ENCODE measurements around the gene SCYL3. TPM values are rescaled to one million over a fixed set of nuclear protein-coding genes. Genes with fewer than 3 reads are reported as not detected.

Gene SCYL3
- total and polyA plus RNA-seq, 4 donors = 2.4 to 11.9 (median 6.1) TPM

- H3K4me1 ChIP-seq (ENCODE audit: control insufficient read depth in 1 of 2, insufficient read depth in 2 of 2, low read length in 2 of 2) = peaks cover 0 to 6% of the 10 kb centered on the region in 2 donors
- DNase-seq (peak in 1 of 2 donors; percentile 66), ATAC-seq (ENCODE audit: low FRiP score) (peak; percentile 42)
- intact Hi-C loops (cut with DNase I) = no loop called here
- peaks cover 2 to 3% of the 10 kb centered on the region in 2 donors for H3K36me3 ChIP-seq (ENCODE audit: control insufficient read depth in 1 of 2, insufficient read depth in 2 of 2, low read length in 1 of 2)
- no peaks in the 10 kb centered on the region for H3K9me3 ChIP-seq (ENCODE audit: control insufficient read depth, low read length)
- peak overlapping the region; percentile 84 to 91 for H3K4me3 ChIP-seq (ENCODE audit: low read length in 2 of 2)
- no peaks in the 10 kb centered on the region for H3K27me3 ChIP-seq (ENCODE audit: control insufficient read depth in 1 of 2, insufficient read depth in 2 of 2, low read length in 1 of 2)
- peak overlapping the region; percentile 68 to 96 for H3K27ac ChIP-seq (ENCODE audit: low read depth in 1 of 2, low read length in 2 of 2)
- 1% methylated on average over 45 to 51 of the region's 51 CpGs for WGBS, 2 donors
These were observed 610 bp downstream of the SCYL3 start for GRCh38 chr1:169892927-169893644.

GRCh38 chr1:169892176-169892926 is 1.3 kb downstream of the SCYL3 start:
- intact Hi-C loops (cut with DNase I) = no loop called here
- H3K4me1 ChIP-seq (ENCODE audit: control insufficient read depth in 1 of 2, insufficient read depth in 2 of 2, low read length in 2 of 2) = peaks cover 0 to 6% of the 10 kb centered on the region in 2 donors
- no peak overlapping the region for H3K27ac ChIP-seq (ENCODE audit: low read depth in 1 of 2, low read length in 2 of 2)
- H3K27me3 ChIP-seq (ENCODE audit: control insufficient read depth in 1 of 2, insufficient read depth in 2 of 2, low read length in 1 of 2) = no peaks in the 10 kb centered on the region
- WGBS, 2 donors = 64 to 65% methylated on average over 8 of the region's 8 CpGs
- DNase-seq (no peak), ATAC-seq (ENCODE audit: low FRiP score) (no peak)
- no peaks in the 10 kb centered on the region for H3K9me3 ChIP-seq (ENCODE audit: control insufficient read depth, low read length)
- H3K36me3 ChIP-seq (ENCODE audit: control insufficient read depth in 1 of 2, insufficient read depth in 2 of 2, low read length in 1 of 2) = peaks cover 2 to 4% of the 10 kb centered on the region in 2 donors
- H3K4me3 ChIP-seq (ENCODE audit: low read length in 2 of 2) = peak overlapping the region; percentile 84 to 91

- no peaks in the 10 kb centered on the region for H3K9me3 ChIP-seq (ENCODE audit: control insufficient read depth, low read length)
- no peak overlapping the region for H3K4me3 ChIP-seq (ENCODE audit: low read length in 2 of 2)
- peaks cover 2 to 4% of the 10 kb centered on the region in 2 donors for H3K36me3 ChIP-seq (ENCODE audit: control insufficient read depth in 1 of 2, insufficient read depth in 2 of 2, low read length in 1 of 2)
- no peak for ATAC-seq (ENCODE audit: low FRiP score)
- no peak overlapping the region for H3K27ac ChIP-seq (ENCODE audit: low read depth in 1 of 2, low read length in 2 of 2)
- WGBS, 2 donors = 59% methylated on average over 2 of the region's 2 CpGs
- H3K27me3 ChIP-seq (ENCODE audit: control insufficient read depth in 1 of 2, insufficient read depth in 2 of 2, low read length in 1 of 2) = no peaks in the 10 kb centered on the region
- no peak for DNase-seq
- H3K4me1 ChIP-seq (ENCODE audit: control insufficient read depth in 1 of 2, insufficient read depth in 2 of 2, low read length in 2 of 2) = peaks cover 0 to 6% of the 10 kb centered on the region in 2 donors
- intact Hi-C loops (cut with DNase I) = no loop called here
These were observed 2.2 kb downstream of the SCYL3 start for GRCh38 chr1:169891539-169891885.

GRCh38 chr1:169890761-169891538 is 2.7 kb downstream of the SCYL3 start:
- Histone ChIP-seq H3K27ac (ENCODE audit: low read depth in 1 of 2, low read length in 2 of 2) (peak overlapping the region in 1 of 2 donors; percentile 25), H3K36me3 (ENCODE audit: control insufficient read depth in 1 of 2, insufficient read depth in 2 of 2, low read length in 1 of 2) (peaks cover 2 to 4% of the 10 kb centered on the region in 2 donors), H3K4me1 (ENCODE audit: control insufficient read depth in 1 of 2, insufficient read depth in 2 of 2, low read length in 2 of 2) (peaks cover 0 to 6% of the 10 kb centered on the region in 2 donors), H3K9me3 (ENCODE audit: control insufficient read depth, low read length) (no peaks in the 10 kb centered on the region), H3K4me3 (ENCODE audit: low read length in 2 of 2) (no peak overlapping the region), H3K27me3 (ENCODE audit: control insufficient read depth in 1 of 2, insufficient read depth in 2 of 2, low read length in 1 of 2) (no peaks in the 10 kb centered on the region)
- no peak for ATAC-seq (ENCODE audit: low FRiP score)
- DNase-seq = no peak
- intact Hi-C loops (cut with DNase I) = no loop called here
- WGBS, 2 donors = 69 to 84% methylated on average over 5 of the region's 5 CpGs

GRCh38 chr1:169889871-169890270 is 3.8 kb downstream of the SCYL3 start:
- peaks cover 2 to 4% of the 10 kb centered on the region in 2 donors for H3K36me3 ChIP-seq (ENCODE audit: control insufficient read depth in 1 of 2, insufficient read depth in 2 of 2, low read length in 1 of 2)
- H3K4me1 ChIP-seq (ENCODE audit: control insufficient read depth in 1 of 2, insufficient read depth in 2 of 2, low read length in 2 of 2) = peaks cover 0 to 6% of the 10 kb centered on the region in 2 donors
- H3K9me3 ChIP-seq (ENCODE audit: control insufficient read depth, low read length) = no peaks in the 10 kb centered on the region
- no peak for DNase-seq
- intact Hi-C loops (cut with DNase I) = no loop called here
- no peaks in the 10 kb centered on the region for H3K27me3 ChIP-seq (ENCODE audit: control insufficient read depth in 1 of 2, insufficient read depth in 2 of 2, low read length in 1 of 2)
- 94 to 98% methylated on average over 2 of the region's 2 CpGs for WGBS, 2 donors
- no peak for ATAC-seq (ENCODE audit: low FRiP score)
- H3K27ac ChIP-seq (ENCODE audit: low read depth in 1 of 2, low read length in 2 of 2) = no peak overlapping the region
- no peak overlapping the region for H3K4me3 ChIP-seq (ENCODE audit: low read length in 2 of 2)

GRCh38 chr1:169886931-169887330 is 6.8 kb downstream of the SCYL3 start:
- no peak for ATAC-seq (ENCODE audit: low FRiP score)
- 80 to 90% methylated on average over 2 of the region's 2 CpGs for WGBS, 2 donors
- DNase-seq = no peak
- Histone ChIP-seq H3K4me1 (ENCODE audit: control insufficient read depth in 1 of 2, insufficient read depth in 2 of 2, low read length in 2 of 2) (peaks cover 0 to 6% of the 10 kb centered on the region in 2 donors), H3K36me3 (ENCODE audit: control insufficient read depth in 1 of 2, insufficient read depth in 2 of 2, low read length in 1 of 2) (peaks cover 3 to 4% of the 10 kb centered on the region in 2 donors), H3K27me3 (ENCODE audit: control insufficient read depth in 1 of 2, insufficient read depth in 2 of 2, low read length in 1 of 2) (no peaks in the 10 kb centered on the region), H3K27ac (ENCODE audit: low read depth in 1 of 2, low read length in 2 of 2) (no peak overlapping the region), H3K9me3 (ENCODE audit: control insufficient read depth, low read length) (no peaks in the 10 kb centered on the region), H3K4me3 (ENCODE audit: low read length in 2 of 2) (no peak overlapping the region)
- intact Hi-C loops (cut with DNase I) = no loop called here

- H3K4me3 ChIP-seq (ENCODE audit: low read length in 2 of 2) = no peak overlapping the region
- DNase-seq (no peak), ATAC-seq (ENCODE audit: low FRiP score) (no peak)
- H3K27me3 ChIP-seq (ENCODE audit: control insufficient read depth in 1 of 2, insufficient read depth in 2 of 2, low read length in 1 of 2) = no peaks in the 10 kb centered on the region
- H3K4me1 ChIP-seq (ENCODE audit: control insufficient read depth in 1 of 2, insufficient read depth in 2 of 2, low read length in 2 of 2) = peaks cover 0 to 6% of the 10 kb centered on the region in 2 donors
- WGBS, 2 donors = 83 to 84% methylated on average over 1 of the region's 1 CpG
- H3K9me3 ChIP-seq (ENCODE audit: control insufficient read depth, low read length) = no peaks in the 10 kb centered on the region
- intact Hi-C loops (cut with DNase I) = no loop called here
- H3K36me3 ChIP-seq (ENCODE audit: control insufficient read depth in 1 of 2, insufficient read depth in 2 of 2, low read length in 1 of 2) = peaks cover 3 to 4% of the 10 kb centered on the region in 2 donors
- no peak overlapping the region for H3K27ac ChIP-seq (ENCODE audit: low read depth in 1 of 2, low read length in 2 of 2)
These were observed 7.3 kb downstream of the SCYL3 start for GRCh38 chr1:169886422-169886821.

GRCh38 chr1:169885207-169885606 is 8.5 kb downstream of the SCYL3 start:
- intact Hi-C loops (cut with DNase I) = no loop called here
- Histone ChIP-seq H3K4me1 (ENCODE audit: control insufficient read depth in 1 of 2, insufficient read depth in 2 of 2, low read length in 2 of 2) (no peaks in the 10 kb centered on the region), H3K36me3 (ENCODE audit: control insufficient read depth in 1 of 2, insufficient read depth in 2 of 2, low read length in 1 of 2) (peaks cover 3 to 4% of the 10 kb centered on the region in 2 donors), H3K4me3 (ENCODE audit: low read length in 2 of 2) (no peak overlapping the region), H3K9me3 (ENCODE audit: control insufficient read depth, low read length) (no peaks in the 10 kb centered on the region), H3K27ac (ENCODE audit: low read depth in 1 of 2, low read length in 2 of 2) (no peak overlapping the region), H3K27me3 (ENCODE audit: control insufficient read depth in 1 of 2, insufficient read depth in 2 of 2, low read length in 1 of 2) (no peaks in the 10 kb centered on the region)
- ATAC-seq (ENCODE audit: low FRiP score) (no peak), DNase-seq (no peak)
- WGBS, 2 donors = 92 to 95% methylated on average over 2 of the region's 2 CpGs
